ENCODE data around the gene FKBP9.

Gene FKBP9, protein sequence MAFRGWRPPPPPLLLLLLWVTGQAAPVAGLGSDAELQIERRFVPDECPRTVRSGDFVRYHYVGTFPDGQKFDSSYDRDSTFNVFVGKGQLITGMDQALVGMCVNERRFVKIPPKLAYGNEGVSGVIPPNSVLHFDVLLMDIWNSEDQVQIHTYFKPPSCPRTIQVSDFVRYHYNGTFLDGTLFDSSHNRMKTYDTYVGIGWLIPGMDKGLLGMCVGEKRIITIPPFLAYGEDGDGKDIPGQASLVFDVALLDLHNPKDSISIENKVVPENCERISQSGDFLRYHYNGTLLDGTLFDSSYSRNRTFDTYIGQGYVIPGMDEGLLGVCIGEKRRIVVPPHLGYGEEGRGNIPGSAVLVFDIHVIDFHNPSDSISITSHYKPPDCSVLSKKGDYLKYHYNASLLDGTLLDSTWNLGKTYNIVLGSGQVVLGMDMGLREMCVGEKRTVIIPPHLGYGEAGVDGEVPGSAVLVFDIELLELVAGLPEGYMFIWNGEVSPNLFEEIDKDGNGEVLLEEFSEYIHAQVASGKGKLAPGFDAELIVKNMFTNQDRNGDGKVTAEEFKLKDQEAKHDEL

GRCh38 chr7:32957326-32958045 lies at the start of gene FKBP9:
Gene FKBP9, plus strand, starts transcription at chr7:32957440. Its CDS starts 134 bp downstream, at chr7:32957574.
- TF ChIP-seq, protein P1, sequence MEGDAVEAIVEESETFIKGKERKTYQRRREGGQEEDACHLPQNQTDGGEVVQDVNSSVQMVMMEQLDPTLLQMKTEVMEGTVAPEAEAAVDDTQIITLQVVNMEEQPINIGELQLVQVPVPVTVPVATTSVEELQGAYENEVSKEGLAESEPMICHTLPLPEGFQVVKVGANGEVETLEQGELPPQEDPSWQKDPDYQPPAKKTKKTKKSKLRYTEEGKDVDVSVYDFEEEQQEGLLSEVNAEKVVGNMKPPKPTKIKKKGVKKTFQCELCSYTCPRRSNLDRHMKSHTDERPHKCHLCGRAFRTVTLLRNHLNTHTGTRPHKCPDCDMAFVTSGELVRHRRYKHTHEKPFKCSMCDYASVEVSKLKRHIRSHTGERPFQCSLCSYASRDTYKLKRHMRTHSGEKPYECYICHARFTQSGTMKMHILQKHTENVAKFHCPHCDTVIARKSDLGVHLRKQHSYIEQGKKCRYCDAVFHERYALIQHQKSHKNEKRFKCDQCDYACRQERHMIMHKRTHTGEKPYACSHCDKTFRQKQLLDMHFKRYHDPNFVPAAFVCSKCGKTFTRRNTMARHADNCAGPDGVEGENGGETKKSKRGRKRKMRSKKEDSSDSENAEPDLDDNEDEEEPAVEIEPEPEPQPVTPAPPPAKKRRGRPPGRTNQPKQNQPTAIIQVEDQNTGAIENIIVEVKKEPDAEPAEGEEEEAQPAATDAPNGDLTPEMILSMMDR (IDR thresholded peaks at IDR 0.05), result no peak

DNA sequence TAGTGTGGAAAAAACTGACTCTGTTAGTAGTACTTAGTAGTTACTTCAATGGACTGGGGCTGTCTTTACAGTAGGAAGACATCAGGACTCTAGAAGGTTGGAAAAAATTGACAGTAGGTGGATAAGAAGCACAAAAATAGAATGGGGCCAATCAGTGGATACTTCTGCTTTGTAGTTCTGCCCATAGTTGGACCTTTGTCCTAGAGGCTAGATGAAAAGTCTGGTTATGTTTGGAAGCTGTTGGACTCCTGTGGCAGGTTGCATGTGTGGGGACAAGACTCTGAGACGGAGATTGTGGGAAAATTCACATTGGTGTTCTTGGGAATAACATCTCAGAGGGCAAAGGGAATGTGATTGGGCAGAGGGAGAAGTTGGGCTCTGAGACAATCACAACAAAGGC lies 47.0 kb upstream of the FKBP9 start:
- TF ChIP-seq, protein P1 (IDR thresholded peaks at IDR 0.05), result no peak

GRCh38 chr7:32914184-32914583 lies 43.1 kb upstream of the FKBP9 start:
- TF ChIP-seq, protein P1 (IDR thresholded peaks at IDR 0.05), result no peak

DNA sequence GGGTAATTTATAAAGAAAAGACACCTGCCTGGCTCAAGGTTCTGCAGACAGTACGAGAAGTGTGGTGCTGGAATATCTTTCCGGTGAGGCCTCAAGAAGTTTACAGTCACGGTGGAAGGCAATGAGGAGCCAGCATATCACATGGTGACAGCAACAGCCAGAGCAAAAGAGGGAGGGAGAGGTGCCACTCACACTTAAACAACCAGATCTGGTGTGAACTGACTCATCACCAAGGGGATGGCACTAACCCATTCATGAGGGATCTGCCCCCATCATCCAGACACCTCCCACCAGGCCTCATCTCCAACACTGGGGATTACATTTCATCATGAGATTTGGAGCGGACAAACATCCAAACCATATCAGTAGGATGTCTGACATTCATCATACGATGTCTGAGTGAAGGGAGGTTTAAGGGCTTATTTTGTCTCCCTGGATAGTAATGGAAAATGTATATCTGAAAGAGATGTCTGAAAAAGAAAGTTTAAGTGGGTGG lies 42.2 kb upstream of the FKBP9 start:
- TF ChIP-seq, protein P1 (IDR thresholded peaks at IDR 0.05), result no peak

DNA sequence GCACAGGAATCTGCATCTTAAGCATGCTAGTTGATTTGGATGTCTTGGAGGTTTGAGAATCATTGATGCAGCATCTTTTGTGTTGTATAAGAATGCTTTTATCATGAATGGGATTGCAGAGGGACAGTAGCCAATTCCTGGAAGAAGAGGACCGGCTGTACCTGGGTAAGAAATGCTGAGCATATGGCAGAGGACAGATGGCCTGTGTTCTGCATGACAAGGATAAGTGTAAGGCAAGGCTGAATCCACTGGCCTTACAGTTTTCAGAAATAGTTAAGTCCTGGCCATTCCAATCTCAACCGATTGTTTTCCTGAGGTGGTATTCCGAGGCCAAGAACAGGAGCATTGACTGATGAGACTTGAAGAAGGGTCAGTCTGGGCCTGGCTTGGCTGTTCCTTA lies 41.2 kb upstream of the FKBP9 start:
- TF ChIP-seq, protein P1 (IDR thresholded peaks at IDR 0.05), result no peak

GRCh38 chr7:32921896-32922295 lies 35.3 kb upstream of the FKBP9 start:
- TF ChIP-seq, protein P1 (IDR thresholded peaks at IDR 0.05), result no peak

DNA sequence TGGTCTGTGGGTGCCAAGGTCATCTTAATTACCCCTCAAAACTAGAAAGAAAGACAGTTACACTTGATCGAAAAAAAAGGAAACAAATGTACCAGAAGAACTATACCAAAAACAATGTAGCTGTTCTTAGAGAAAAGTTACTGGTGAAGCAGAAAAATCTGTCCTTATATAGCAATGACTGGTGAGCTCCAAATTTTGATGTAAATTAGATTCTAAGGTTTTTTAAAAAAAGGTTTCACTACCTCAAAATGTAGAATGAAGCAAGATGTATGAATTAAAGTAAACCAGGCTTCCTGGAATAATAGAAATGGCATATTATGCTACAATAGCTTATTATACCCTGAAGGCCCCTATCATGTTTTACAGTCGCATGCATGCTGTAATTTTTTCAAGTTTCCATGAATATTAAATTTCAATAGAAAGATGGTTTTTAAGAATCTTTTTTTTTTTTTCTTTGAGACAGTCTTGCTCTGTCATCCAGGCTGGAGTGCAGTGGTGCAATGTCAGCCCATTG lies 28.4 kb upstream of the FKBP9 start:
- TF ChIP-seq, protein P1 (IDR thresholded peaks at IDR 0.05), result no peak
